Progenitor cell of endocrine pancreas (in vitro differentiated cells): Measurements from ENCODE around the gene SLC7A14. TPM values are rescaled to one million over a fixed set of nuclear protein-coding genes. Genes with fewer than 3 reads are reported as not detected.

Experiments
- DNase-seq: peaks from one replicate; pipeline ENCODE4 v3.0.0; 2021; ENCODE audit warnings: low spot score; ENCODE audit not compliant: unreplicated experiment
- H3K27ac Mint-ChIP-seq: 2 replicates; pipeline ENCODE4 v1.8.0; 2021; ENCODE audit warnings: mild to moderate bottlenecking, moderate library complexity, mixed read lengths
- H3K27me3 Mint-ChIP-seq: 2 replicates; pipeline ENCODE4 v1.8.0; 2021; ENCODE audit warnings: mixed read lengths
- H3K36me3 Mint-ChIP-seq: 2 replicates; pipeline ENCODE4 v1.8.0; 2022; ENCODE audit warnings: mixed read lengths; ENCODE audit not compliant: insufficient read depth
- H3K4me1 Mint-ChIP-seq: 2 replicates; pipeline ENCODE4 v1.8.0; 2021; ENCODE audit warnings: low read depth, mixed read lengths
- H3K4me3 Mint-ChIP-seq: 2 replicates; pipeline ENCODE4 v1.8.0; 2021; ENCODE audit warnings: low read depth, mild to moderate bottlenecking, moderate library complexity, mixed read lengths
- H3K9me3 Mint-ChIP-seq: 2 replicates; pipeline ENCODE4 v1.8.0; 2021; ENCODE audit warnings: low read depth, mixed read lengths
- CTCF ChIP-seq: fragments of 200-600 bp; sonication (generic); IDR thresholded peaks from one replicate; pipeline ENCODE4 v1.5.0; 2021; ENCODE audit warnings: antibody characterized with exemption, mild to moderate bottlenecking; ENCODE audit not compliant: unreplicated experiment
- total RNA-seq: library from RNA; stranded (reverse); gene quantifications from 2 replicates; pipeline ENCODE4 v1.2.1, GENCODE V29; 2021

The SLC7A14 gene
- total RNA-seq, 1 donor from 2014 or later: 1.2 TPM

GRCh38 chr3:170605490-170605889 lies 19.6 kb upstream of the SLC7A14 start:
- TF ChIP-seq CTCF: no peak
- Mint-ChIP-seq H3K4me3 (no peak overlapping the region), H3K9me3 (peaks cover 3% of the 10 kb centered on the region), H3K36me3 (no peaks in the 10 kb centered on the region), H3K27ac (no peak overlapping the region), H3K4me1 (no peaks in the 10 kb centered on the region), H3K27me3 (peaks cover 6% of the 10 kb centered on the region)
- no peak for DNase-seq

- peaks cover 6% of the 10 kb centered on the region for H3K27me3 Mint-ChIP-seq
- H3K9me3 Mint-ChIP-seq: peaks cover 3% of the 10 kb centered on the region
- no peaks in the 10 kb centered on the region for H3K36me3 Mint-ChIP-seq
- peaks cover 13% of the 10 kb centered on the region for H3K4me1 Mint-ChIP-seq
- H3K27ac Mint-ChIP-seq: no peak overlapping the region
- DNase-seq: no peak
- TF ChIP-seq CTCF: no peak
- H3K4me3 Mint-ChIP-seq: no peak overlapping the region
Measured at GRCh38 chr3:170603770-170604510, 18.1 kb upstream of the SLC7A14 start.

DNA sequence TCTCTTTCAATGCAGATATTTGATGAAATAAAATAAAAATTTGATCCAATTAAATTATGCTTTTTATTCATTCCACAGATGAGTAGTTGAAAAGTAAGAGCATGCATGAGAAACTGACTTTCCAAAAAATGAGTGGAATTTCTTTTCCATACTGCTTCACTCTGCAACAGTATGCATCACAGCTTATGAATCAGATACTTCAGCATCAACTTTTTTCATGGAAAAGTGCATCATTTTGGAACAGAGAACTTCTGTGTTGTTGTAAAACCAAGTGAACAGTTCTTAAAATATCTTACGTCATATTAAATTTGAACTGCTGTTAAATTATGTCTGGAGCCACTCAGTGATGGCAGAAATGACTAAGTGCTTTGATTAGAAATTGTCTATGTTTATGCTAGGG lies 16.7 kb upstream of the SLC7A14 start:
- no peak overlapping the region for H3K4me3 Mint-ChIP-seq
- no peak for TF ChIP-seq CTCF

DNA sequence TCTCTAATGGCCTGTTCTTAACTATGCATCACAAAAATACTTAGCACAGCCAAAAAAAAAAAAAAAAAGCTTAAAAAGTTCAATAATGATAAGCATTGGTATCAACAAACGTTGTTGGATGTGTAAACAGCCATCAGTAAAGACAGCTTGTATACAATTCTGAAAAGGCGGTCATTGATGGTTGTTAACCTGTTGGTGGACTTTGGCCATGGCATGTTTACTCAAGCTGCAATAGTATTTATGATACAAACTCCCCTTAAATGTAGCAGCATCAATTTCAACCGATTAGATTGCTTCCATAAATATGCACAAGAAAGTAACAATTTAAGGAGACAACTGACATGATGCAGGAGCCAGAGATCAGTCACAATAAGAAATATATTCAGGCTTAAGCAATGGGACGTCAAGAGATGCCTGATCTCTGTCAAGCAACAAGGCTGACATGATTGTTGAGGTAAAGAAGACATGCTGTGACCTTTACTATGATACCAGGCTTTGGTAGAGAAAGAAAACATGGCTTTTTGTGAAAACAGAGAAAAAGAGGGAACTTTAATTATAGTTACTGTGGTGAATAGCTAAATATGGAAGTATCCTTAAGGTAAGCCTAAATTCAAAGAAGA lies 14.2 kb upstream of the SLC7A14 start:
- no peak for TF ChIP-seq CTCF
- no peak for DNase-seq
- Mint-ChIP-seq H3K4me1 (peaks cover 21% of the 10 kb centered on the region), H3K27me3 (peaks cover 6% of the 10 kb centered on the region), H3K36me3 (no peaks in the 10 kb centered on the region), H3K9me3 (peaks cover 3% of the 10 kb centered on the region), H3K27ac (no peak overlapping the region), H3K4me3 (no peak overlapping the region)

More for the DNA sequence above, 16.7 kb upstream of the SLC7A14 start:
- no peak overlapping the region for H3K27ac Mint-ChIP-seq
- H3K9me3 Mint-ChIP-seq: peaks cover 3% of the 10 kb centered on the region
- peaks cover 6% of the 10 kb centered on the region for H3K27me3 Mint-ChIP-seq
- H3K4me1 Mint-ChIP-seq: peaks cover 21% of the 10 kb centered on the region
- DNase-seq: no peak
- H3K36me3 Mint-ChIP-seq: no peaks in the 10 kb centered on the region

DNA sequence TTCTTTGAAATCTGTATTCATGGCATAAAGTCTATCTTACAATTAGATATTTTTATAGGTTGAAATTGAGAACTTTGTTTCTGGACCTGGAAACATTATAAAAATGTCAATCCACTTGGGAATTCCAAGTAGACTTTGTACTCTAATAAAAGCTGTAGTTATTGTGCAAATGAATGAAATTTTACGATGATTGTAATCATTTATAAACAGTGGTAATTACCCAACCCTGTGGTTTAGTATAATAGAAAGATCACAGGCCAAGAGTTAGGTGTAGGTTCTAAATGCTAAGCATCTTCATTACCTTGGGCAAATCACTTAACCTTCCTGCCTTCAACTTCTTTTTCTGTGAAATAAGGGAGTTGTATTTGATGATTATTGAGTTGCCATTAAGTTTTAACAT lies 13.2 kb upstream of the SLC7A14 start:
- Mint-ChIP-seq H3K9me3 (peaks cover 3% of the 10 kb centered on the region), H3K36me3 (no peaks in the 10 kb centered on the region), H3K27ac (no peak overlapping the region), H3K27me3 (peaks cover 9% of the 10 kb centered on the region), H3K4me3 (no peak overlapping the region), H3K4me1 (peaks cover 21% of the 10 kb centered on the region)
- DNase-seq: no peak
- TF ChIP-seq CTCF: no peak
